MV-4-11 (cell line): ENCODE measurements around the gene CSF2.
A peak's percentile ranks its signal among the peaks of the same experiment; 100 is the strongest.
"Not testable (repeated sequence)": the region's sequence is repeated elsewhere in the genome, so short reads cannot be mapped to it uniquely, and the experiment has no call there.

ENCODE experiments used
- DNase-seq: peaks from one replicate; lab custom pipeline; 2025; lab: John Stamatoyannopoulos, UW

CSF2 gene

DNA sequence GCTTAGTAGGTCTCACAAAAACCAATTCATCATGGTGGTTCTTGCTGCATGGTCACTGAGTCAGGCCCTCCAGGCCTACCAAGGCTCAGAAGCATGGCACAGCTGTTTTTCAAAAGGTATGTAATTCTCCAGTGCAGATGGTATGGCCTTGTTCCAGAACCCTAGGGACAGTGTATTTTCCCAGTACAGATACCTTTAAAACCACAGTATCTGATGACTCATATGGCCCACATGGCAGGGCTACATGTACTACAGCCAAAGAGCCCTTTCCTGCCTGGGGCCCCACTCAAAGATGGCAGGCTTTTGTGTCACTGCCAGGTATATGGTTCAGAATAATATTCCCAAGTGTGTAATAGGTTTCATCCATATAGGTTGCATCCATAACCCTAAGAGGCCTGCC is 16.5 kb downstream of the CSF2 start:
- DNase-seq: peak; percentile 33

GRCh38 chr5:132093271-132093670 is 19.7 kb downstream of the CSF2 start:
- no peak for DNase-seq

GRCh38 chr5:132094393-132095076 is 20.9 kb downstream of the CSF2 start:
- no peak for DNase-seq

DNA sequence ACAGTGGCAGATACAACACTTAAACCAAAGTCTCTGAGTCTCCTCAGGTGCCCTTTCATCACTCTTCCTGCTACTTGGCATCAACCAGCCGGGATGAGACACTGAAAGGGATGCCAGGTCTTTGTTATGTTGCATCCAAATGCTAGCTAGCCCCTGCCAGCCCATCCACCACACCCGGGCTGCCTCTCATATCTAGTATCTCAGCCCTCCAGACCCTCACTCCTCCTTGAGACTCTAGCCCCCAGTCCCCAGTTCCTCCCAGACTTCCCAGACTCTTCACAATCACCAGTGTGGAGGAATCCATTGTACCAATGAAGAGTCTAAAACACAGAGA is 21.5 kb downstream of the CSF2 start:
- DNase-seq: no peak

DNA sequence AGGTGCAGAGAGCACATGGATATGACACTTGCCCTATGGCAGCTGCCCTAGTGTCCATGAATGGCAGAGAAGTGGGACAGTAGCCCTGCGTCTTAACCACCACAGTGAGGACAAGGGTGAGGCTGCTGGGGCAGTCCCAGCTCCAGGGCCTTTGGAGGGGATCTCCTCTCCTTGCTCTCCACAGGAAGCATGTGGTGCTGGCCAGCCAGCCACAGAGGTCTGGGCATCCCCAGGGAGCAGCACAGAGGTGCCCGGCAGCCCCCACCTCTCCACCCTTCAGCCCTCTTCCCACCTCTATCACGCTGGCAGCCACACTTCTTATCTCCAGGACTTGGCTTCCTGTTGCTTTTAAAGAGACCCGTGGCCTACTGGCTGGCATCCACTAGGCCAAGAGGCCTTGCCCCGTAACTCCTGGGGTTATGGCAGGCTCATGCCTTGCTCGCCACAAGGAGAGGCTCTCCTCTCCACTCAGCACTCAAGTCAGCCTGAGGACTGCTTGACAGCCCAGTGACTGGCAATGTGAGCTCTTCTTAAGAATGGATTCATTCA is 21.9 kb downstream of the CSF2 start:
- no peak for DNase-seq

DNA sequence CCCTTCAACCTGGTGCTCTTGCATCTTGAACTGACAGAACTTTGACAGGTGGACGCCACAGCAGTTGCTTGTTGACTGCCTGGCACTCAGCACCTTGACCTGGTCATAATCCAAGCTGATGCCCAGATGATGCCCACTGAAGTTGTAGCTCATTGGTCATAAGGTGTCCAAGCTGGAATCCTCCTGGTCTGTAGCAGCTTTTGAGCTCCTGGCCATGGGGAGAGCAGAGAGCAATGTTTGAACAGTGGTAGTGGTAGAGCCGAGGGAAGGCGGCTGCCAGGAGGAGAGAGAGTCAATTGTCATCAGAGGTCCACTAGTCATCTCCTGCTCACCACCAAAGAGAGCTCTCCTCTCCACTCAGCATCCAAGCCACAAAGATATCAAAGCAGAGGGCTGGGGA is 23.3 kb downstream of the CSF2 start:
- DNase-seq: no peak

- peak; percentile 55 for DNase-seq
These were observed 24.6 kb downstream of the CSF2 start for GRCh38 chr5:132098151-132098594.

- DNase-seq: no peak
These were observed 25.0 kb downstream of the CSF2 start for GRCh38 chr5:132098621-132099020.

DNA sequence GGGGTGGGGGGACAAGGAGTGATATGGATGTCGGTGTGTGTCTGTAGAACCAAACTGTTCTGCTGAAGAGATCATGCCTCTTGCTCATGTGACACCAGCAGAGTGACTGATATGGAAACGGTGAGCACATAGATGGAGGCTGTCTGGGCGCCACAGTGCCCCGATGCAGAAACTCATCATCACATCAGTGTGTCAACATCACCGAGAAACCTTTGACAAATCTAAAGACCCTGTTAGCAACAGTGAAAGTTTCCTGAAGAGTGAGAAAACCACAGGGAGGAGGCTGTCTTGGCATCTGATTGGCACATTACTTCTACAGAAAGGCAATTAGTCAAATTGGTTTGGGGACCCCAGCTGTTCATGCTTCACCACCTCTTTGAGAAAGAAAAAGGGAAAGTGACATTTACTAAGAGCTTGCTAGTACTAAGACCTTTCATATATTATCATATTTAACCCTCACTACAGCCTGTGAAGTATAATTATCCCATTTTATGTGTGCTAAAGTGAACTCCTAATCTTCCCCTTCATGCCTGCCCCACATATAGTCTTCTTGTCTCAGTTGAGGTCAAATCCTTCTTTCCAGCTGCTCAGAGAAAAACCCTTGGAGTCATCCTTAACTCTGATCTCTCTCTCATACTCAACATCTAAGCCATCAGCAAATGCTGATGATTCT is 25.6 kb downstream of the CSF2 start:
- peak; percentile 26 for DNase-seq

DNA sequence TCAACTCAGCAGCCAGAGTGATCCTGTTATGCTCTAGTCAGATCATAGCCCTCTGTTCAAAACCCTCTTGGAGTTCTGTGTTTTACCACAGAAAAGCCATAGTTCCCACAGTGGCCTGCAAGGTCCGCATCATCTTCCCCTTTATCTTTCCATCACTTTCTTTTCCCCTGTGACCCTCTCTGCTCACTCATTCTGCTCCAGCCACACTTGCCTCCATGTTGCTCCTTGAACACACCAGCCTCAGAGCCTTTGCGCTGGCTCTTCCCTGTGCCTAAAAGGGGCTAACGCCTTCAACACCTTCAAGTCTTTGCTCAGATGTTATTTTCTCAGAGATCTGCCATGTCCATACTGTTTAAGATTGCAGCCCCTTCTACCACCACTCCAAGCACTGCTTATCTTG is 26.3 kb downstream of the CSF2 start:
- DNase-seq: peak; percentile 45

DNA sequence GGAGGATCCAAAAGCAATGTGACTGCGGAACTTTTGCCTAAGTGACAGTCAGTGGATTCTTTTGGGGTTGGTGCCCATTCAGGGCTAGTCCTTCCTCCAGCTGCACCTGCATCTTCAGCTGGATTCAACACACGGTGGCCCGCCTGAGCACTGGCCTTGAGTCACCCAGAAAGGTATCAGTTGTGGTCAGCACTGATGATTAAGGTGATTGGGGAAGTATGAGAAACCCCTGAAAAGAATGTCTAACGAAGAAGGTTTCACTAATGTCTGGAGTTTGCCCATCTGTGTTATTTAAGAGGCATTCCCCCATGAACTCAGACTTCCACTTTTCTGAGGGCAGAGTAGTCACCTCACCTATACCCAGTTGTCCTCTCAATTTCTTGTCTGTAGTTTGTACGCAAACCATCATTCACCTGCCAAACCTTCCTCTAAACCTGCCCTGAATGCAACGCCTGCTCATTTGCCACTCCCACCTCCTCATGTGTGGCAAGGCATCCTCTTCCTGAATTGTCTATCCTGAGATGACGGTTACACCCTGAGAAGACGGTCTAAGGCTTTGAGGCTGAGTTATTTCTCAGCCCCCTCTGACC is 27.2 kb downstream of the CSF2 start:
- DNase-seq: peak; percentile 51

DNA sequence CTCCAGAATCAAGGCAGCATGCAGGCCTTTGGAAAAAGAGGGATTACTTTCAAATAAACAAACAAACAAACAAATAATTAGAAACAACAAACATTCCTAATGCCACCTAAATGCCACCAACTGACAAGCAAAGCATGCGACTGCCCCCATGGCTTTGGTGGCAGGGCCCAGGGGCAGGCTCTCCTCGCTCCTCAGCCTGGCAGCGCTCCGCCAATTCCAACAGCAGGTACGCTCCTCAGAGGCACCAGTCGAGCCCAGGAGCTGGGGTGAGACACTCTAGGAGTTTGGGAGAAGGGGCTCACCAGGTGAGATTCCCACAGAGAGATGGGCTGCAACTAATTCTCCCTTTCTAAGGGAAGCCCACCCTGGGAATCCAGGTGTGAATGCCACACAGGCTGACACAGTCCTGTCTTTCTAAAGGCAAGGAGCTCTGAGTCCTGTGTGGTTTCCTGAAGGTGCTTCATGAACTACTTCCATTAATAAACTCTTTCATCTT is 27.8 kb downstream of the CSF2 start:
- no peak for DNase-seq

DNA sequence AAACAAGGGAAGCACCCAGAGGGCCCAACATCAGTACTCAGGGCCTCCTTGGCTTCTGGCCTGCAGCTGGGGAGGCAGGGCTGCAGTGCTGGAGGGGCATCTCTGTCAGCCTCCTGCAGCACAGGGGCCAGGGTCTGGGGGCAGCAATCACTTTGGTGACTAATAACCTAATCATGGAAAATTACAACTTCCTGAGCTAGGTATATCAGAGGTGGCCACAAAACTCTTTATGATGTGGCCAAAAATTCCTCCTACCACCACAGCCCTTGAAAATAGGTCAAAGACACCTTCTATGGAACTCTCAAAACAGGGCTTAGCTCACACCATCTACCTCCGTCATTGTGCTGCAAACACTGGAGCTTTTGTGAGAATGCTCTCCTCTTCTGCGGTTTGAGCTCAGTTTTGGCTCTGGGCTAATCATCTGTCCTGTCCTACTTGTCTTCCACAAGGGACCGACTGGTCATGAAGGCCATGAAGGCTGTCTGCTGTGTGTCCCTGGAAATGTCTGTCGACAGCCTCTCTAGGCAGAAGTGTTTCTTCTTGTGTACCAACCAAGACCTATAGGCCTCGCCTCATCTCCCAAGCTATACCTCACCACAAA is 28.6 kb downstream of the CSF2 start:
- DNase-seq: peak; percentile 58

DNA sequence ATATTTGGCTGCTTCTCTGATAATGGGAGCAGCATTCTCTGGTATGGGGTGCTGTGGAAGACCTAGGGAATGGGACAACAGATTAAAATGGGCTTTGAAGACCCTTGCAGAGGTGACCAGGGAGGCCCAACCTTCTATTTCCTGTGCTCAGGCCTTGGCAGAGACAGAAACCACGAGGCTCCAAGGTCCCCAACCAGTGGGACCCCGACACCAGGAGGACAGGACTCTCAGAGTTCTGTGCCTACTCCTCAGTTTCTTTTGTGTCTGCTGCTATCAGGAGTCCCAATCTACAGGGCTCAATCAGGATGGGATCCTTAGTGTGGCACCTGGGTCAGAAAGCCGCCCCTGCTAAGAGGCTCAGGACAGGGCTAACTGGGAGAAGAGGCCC is 29.3 kb downstream of the CSF2 start:
- no peak for DNase-seq

- DNase-seq: peak; percentile 91
These were observed 29.9 kb downstream of the CSF2 start for GRCh38 chr5:132103332-132103951.

DNA sequence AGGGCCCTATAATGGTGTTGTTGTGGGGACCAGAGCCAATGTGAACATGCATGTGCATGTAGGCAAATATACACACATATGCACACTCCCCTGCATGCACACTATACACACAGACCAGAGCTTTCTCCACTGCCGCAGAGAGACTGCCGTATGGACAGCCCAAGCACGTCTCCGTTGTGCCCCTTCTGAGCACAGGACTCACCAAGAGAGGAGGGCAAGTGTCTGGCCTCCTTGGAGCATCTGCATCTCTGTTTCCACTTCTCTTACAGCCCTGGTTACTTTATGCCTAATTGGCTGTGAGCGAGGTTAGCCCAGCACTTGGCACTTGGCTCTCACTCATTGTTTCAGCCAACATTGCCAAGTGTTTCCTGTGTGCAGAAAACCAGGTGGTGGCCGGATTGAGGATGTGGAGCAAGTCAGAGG is 30.4 kb downstream of the CSF2 start:
- DNase-seq: peak; percentile 38

DNA sequence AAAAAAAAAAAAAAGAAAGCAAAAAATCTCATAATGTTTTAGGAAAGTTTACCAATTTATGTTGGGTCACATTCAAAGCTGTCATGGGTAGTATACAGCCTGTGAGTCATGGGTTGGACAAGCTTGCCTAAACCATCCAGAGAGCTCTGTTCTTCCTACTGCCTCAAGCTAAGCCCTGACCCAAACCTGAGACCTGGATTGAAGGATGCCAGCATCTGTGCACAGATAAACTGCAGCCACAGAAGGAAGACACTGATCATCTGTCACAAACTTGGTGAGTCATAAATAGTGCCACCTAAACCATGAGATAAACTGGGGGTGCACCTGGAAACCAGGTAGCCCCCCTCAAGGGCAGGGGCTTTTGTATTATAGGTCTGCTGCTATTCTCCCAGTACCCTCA is 31.0 kb downstream of the CSF2 start:
- DNase-seq: peak; percentile 30

DNA sequence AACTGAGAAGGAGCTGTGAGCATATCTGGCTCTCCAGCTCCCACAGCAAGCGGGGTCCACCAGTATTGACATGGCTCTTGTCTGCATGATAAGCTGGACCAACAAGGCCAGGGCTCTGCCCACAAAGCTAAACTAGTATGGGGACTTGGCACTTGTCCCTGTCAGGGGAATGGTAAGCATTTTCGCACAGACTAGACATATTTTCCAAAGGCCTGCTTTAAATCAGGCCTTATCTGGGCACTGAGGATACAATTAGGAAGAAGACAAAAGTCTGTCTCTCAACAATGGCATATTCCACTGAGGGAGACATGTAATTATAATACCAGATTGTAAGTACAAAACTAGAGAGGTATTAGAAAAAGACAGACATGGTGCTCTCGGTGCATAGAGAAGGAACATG is 32.1 kb downstream of the CSF2 start:
- DNase-seq: no peak

DNA sequence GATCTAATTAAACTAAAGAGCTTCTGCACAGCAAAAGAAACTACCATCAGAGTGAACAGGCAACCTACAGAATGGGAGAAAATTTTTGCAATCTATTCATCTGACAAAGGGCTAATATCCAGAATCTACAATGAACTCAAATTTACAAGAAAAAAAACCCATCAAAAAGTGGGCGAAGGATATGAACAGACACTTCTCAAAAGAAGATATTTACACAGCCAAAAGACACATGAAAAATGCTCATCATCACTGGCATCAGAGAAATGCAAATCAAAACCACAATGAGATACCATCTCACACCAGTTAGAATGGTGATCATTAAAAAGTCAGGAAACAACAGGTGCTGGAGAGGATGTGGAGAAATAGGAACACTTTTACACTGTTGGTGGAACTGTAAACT is 34.9 kb downstream of the CSF2 start:
- DNase-seq: not testable (repeated sequence)

DNA sequence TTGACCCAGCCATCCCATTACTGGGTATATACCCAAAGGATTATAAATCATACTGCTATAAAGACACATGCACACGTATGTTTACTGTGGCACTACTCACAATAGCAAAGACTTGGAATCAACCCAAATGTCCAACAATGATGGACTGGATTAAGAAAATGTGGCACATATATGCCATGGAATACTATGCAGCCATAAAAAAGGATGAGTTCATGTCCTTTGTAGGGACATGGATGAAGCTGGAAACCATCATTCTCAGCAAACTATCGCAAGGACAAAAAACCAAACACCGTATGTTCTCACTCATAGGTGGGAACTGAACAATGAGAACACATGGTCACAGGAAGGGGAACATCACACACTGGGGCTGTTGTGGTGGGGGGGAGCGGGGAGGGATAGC is 35.4 kb downstream of the CSF2 start:
- DNase-seq: not testable (repeated sequence)

DNA sequence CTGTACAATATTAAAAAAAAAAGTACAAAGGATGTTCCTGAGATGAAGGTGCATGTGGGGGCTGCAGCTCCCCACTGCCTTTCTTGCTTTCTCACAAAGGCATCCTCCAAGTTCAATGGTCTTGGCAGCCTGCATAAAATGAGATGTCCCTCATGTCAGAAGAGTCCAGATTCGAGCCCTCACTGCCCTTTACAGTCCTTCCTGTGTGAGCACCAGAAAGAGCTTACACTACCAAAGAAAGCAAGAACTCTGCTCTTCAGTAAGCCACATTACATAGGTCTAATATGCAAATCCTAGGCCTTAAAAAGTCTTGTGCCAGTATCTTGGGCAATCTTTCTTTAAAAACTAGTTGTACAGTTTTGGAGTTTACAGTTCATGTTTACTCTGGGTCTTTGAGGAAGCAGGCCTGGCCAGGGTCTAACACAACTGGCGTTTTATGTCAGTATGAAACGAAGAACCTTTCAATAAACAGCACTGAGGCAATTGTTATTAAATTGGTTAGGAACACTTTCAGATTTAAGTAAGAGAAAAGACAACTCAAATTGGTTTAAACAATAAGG is 36.0 kb downstream of the CSF2 start:
- no peak for DNase-seq

DNA sequence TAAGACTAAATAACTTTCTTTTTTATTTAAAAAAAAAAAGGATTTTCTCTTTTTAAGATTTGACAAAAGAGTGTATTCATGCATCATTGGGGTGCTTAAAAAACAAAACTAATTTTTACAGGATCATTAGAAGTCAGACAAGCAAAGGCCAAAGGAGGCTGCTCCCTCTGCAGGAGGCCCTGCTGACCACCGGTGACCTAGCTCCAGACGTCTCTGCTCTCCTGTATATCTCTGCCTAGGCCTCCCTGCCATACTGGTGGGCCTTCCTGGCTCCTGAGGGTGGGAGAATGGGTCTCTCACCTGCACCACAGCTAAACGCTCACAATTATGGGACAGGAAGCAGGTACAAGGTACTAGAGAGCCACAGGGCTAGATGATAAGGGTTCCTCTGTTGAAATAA is 36.6 kb downstream of the CSF2 start:
- DNase-seq: no peak
